ENCODE data around the gene SLC1A5. TPM values are rescaled to one million over a fixed set of nuclear protein-coding genes. Genes with fewer than 3 reads are reported as not detected.

SLC1A5 gene
- total RNA-seq, 1 donor from 2014 or later = 49.0 TPM

- DNase-seq (ENCODE audit: low read depth) = no peak
Observed at GRCh38 chr19:46726551-46726950, 61.8 kb downstream of the SLC1A5 start.

GRCh38 chr19:46725859-46726393 lies 62.5 kb downstream of the SLC1A5 start:
- DNase-seq (ENCODE audit: low read depth) = no peak

DNA sequence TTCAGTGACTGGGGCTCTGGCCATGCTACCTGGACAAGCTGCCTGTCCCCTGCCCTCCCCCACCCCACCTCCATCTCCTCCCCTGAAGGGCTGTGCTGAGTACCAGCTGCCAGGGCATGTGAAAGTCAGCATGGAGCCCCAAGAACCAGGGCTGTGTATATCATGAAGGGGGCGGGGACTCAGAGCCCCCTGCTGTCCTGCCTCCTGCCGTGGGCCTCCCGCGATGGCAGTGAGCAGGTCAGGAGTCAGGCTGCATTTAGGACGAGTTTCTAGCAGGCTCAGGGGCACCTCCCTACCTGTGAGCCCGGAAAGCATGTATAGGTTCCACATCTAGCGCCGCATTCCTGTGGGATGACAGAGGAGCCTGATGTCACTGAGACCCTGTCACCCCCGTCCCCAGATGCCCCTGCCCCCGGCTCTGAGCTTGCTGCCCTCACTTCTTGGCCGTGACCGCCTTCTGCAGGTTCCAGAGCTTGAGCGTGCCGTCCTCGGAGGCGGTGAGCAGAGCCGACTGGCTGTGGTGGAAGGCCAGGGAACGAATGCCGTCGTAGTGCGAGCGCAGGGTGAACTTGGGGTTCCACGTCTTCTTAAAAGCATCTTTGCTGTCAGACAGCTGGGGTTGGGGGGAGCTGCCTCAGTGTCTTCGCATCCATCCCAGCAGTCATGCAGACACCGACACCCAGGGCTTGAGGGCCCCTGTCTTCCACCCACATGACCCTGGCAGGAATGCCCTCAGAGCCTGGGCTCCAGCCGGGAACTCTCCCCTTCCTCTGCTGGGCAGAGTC lies 63.2 kb downstream of the SLC1A5 start:
- DNase-seq (ENCODE audit: low read depth) = no peak

Other genes starting within 250 kb of the SLC1A5 start
- gene CALM3, start 187.3 kb downstream of the SLC1A5 start, total RNA-seq = 85.6 and 87.7 TPM in 2 replicates
- gene PTGIR, start 163.5 kb downstream of the SLC1A5 start, total RNA-seq = 0.24 TPM in 1 of 2 replicates, not detected in the other
- gene GNG8, start 152.4 kb downstream of the SLC1A5 start, total RNA-seq = not detected in 2 replicates
- 3.9 and 5.9 TPM in 2 replicates for gene DACT3, start 127.4 kb downstream of the SLC1A5 start, total RNA-seq
- gene PRKD2, start 71.5 kb downstream of the SLC1A5 start, total RNA-seq = 5.2 and 10.6 TPM in 2 replicates
- 19.2 and 24.8 TPM in 2 replicates for gene FKRP, start 42.5 kb downstream of the SLC1A5 start, total RNA-seq
- 75.0 and 82.5 TPM in 2 replicates for gene STRN4, start 42.1 kb downstream of the SLC1A5 start, total RNA-seq
- gene AP2S1, start 62.3 kb upstream of the SLC1A5 start, total RNA-seq = 82.3 and 89.0 TPM in 2 replicates
- 30.5 and 31.0 TPM in 2 replicates for gene ARHGAP35, start 72.4 kb upstream of the SLC1A5 start, total RNA-seq
- gene NPAS1, start 231.2 kb upstream of the SLC1A5 start, total RNA-seq = 1.7 and 2.0 TPM in 2 replicates